AML-193 (cell line): Measurements from ENCODE around the gene TRPC4.

Experiments used
- DNase-seq, 2 experiments: peaks; one replicate each; lab custom pipeline; 2025; lab: John Stamatoyannopoulos, UW

Gene TRPC4

GRCh38 chr13:37716420-37717195 lies 153.0 kb downstream of the TRPC4 start:
- DNase-seq, result no peak

- DNase-seq, result no peak
Measured at GRCh38 chr13:37715606-37716015, 154.0 kb downstream of the TRPC4 start.

GRCh38 chr13:37709318-37709717 lies 160.3 kb downstream of the TRPC4 start:
- no peak for DNase-seq

GRCh38 chr13:37707739-37708500 lies 161.7 kb downstream of the TRPC4 start:
- DNase-seq, result no peak

- no peak for DNase-seq
Measured at GRCh38 chr13:37706041-37706440, 163.5 kb downstream of the TRPC4 start.

GRCh38 chr13:37701972-37702371 lies 167.6 kb downstream of the TRPC4 start:
- DNase-seq, result no peak

GRCh38 chr13:37701306-37701705 lies 168.3 kb downstream of the TRPC4 start:
- DNase-seq, result no peak

- no peak for DNase-seq
Measured at GRCh38 chr13:37700887-37701286, 168.7 kb downstream of the TRPC4 start.

GRCh38 chr13:37695200-37695599 lies 174.4 kb downstream of the TRPC4 start:
- DNase-seq, result no peak

GRCh38 chr13:37690361-37690760 lies 179.2 kb downstream of the TRPC4 start:
- no peak for DNase-seq

- DNase-seq, result no peak
Measured at GRCh38 chr13:37686501-37686900, 183.1 kb downstream of the TRPC4 start.

- no peak for DNase-seq
Measured at GRCh38 chr13:37685206-37685605, 184.4 kb downstream of the TRPC4 start.

GRCh38 chr13:37682496-37682895 lies 187.1 kb downstream of the TRPC4 start:
- DNase-seq, result no peak

- DNase-seq, result no peak
Measured at GRCh38 chr13:37681281-37682032, 188.1 kb downstream of the TRPC4 start.

- DNase-seq, result no peak
Measured at GRCh38 chr13:37680137-37680536, 189.4 kb downstream of the TRPC4 start.

- DNase-seq, result no peak
Measured at GRCh38 chr13:37679043-37679442, 190.5 kb downstream of the TRPC4 start.

- DNase-seq, result no peak
Measured at GRCh38 chr13:37669845-37670244, 199.7 kb downstream of the TRPC4 start.

- DNase-seq, result no peak
Measured at GRCh38 chr13:37667702-37668101, 201.9 kb downstream of the TRPC4 start.

- DNase-seq, result no peak
Measured at GRCh38 chr13:37666036-37666435, 203.5 kb downstream of the TRPC4 start.

- DNase-seq, result no peak
Measured at GRCh38 chr13:37665420-37665819, 204.2 kb downstream of the TRPC4 start.

- DNase-seq, result no peak
Measured at GRCh38 chr13:37663724-37664123, 205.8 kb downstream of the TRPC4 start.

GRCh38 chr13:37662624-37663023 lies 206.9 kb downstream of the TRPC4 start:
- no peak for DNase-seq

- DNase-seq, result no peak
Measured at GRCh38 chr13:37657956-37658355, 211.6 kb downstream of the TRPC4 start.
